ENCODE data around the gene PALLD.

Gene PALLD

GRCh38 chr4:168641811-168642140, 144.9 kb downstream of the PALLD start:
- H3K9me3 ChIP-seq (ENCODE audit: insufficient read depth, low read length, severe bottlenecking), result no peaks in the 10 kb centered on the region
- TF ChIP-seq EZH2 (IDR thresholded peaks at IDR 0.05; ENCODE audit: borderline replicate concordance, low read depth, low read length, severe bottlenecking) (no peak), CTCF (IDR thresholded peaks at IDR 0.05; ENCODE audit: borderline replicate concordance, extremely low read depth, low read length, poor library complexity, severe bottlenecking) (no peak)
- no peak overlapping the region for H3K4me2 ChIP-seq (ENCODE audit: insufficient read depth, low read length)
- no peaks in the 10 kb centered on the region for H4K20me1 ChIP-seq (ENCODE audit: insufficient read depth, low read length)
- no peaks in the 10 kb centered on the region for H3K36me3 ChIP-seq (ENCODE audit: insufficient read depth, low read length)
- H3K4me3 ChIP-seq (ENCODE audit: low read depth in 1 of 2, low read length in 2 of 2), result no peak overlapping the region
- no peak for ATAC-seq (ENCODE audit: insufficient read depth, low read depth)
- H2AFZ ChIP-seq (ENCODE audit: low read depth, low read length), result no peak overlapping the region
- peaks cover 6% of the 10 kb centered on the region for H3K27me3 ChIP-seq (ENCODE audit: insufficient read depth, low read length, poor library complexity)
- no peaks in the 10 kb centered on the region for H3K4me1 ChIP-seq (ENCODE audit: insufficient read depth, low read length)
- H3K79me2 ChIP-seq (ENCODE audit: insufficient read depth, low read length), result no peaks in the 10 kb centered on the region
- H3K27ac ChIP-seq (ENCODE audit: low read length), result no peak overlapping the region
- DNase-seq, result no peak
- no peak overlapping the region for H3K9ac ChIP-seq (ENCODE audit: low read depth, low read length)

GRCh38 chr4:168642591-168642990, 145.7 kb downstream of the PALLD start:
- Histone ChIP-seq H3K27ac (ENCODE audit: low read length) (no peak overlapping the region), H3K4me1 (ENCODE audit: insufficient read depth, low read length) (no peaks in the 10 kb centered on the region), H3K4me2 (ENCODE audit: insufficient read depth, low read length) (no peak overlapping the region), H3K36me3 (ENCODE audit: insufficient read depth, low read length) (no peaks in the 10 kb centered on the region), H3K4me3 (ENCODE audit: low read depth in 1 of 2, low read length in 2 of 2) (no peak overlapping the region), H2AFZ (ENCODE audit: low read depth, low read length) (no peak overlapping the region), H3K9me3 (ENCODE audit: insufficient read depth, low read length, severe bottlenecking) (no peaks in the 10 kb centered on the region), H4K20me1 (ENCODE audit: insufficient read depth, low read length) (no peaks in the 10 kb centered on the region), H3K9ac (ENCODE audit: low read depth, low read length) (no peak overlapping the region), H3K27me3 (ENCODE audit: insufficient read depth, low read length, poor library complexity) (peaks cover 6% of the 10 kb centered on the region), H3K79me2 (ENCODE audit: insufficient read depth, low read length) (no peaks in the 10 kb centered on the region)
- TF ChIP-seq CTCF (IDR thresholded peaks at IDR 0.05; ENCODE audit: borderline replicate concordance, extremely low read depth, low read length, poor library complexity, severe bottlenecking) (no peak), EZH2 (IDR thresholded peaks at IDR 0.05; ENCODE audit: borderline replicate concordance, low read depth, low read length, severe bottlenecking) (no peak)
- DNase-seq, result no peak
- ATAC-seq (ENCODE audit: insufficient read depth, low read depth), result no peak

GRCh38 chr4:168643111-168643795, 146.4 kb downstream of the PALLD start:
- no peak overlapping the region for H3K27ac ChIP-seq (ENCODE audit: low read length)
- no peak overlapping the region for H3K9ac ChIP-seq (ENCODE audit: low read depth, low read length)
- DNase-seq, result no peak
- no peak overlapping the region for H2AFZ ChIP-seq (ENCODE audit: low read depth, low read length)
- H3K4me2 ChIP-seq (ENCODE audit: insufficient read depth, low read length), result no peak overlapping the region
- H3K4me3 ChIP-seq (ENCODE audit: low read depth in 1 of 2, low read length in 2 of 2), result no peak overlapping the region
- H3K4me1 ChIP-seq (ENCODE audit: insufficient read depth, low read length), result no peaks in the 10 kb centered on the region
- no peaks in the 10 kb centered on the region for H3K79me2 ChIP-seq (ENCODE audit: insufficient read depth, low read length)
- H3K9me3 ChIP-seq (ENCODE audit: insufficient read depth, low read length, severe bottlenecking), result no peaks in the 10 kb centered on the region
- no peaks in the 10 kb centered on the region for H4K20me1 ChIP-seq (ENCODE audit: insufficient read depth, low read length)
- TF ChIP-seq EZH2 (IDR thresholded peaks at IDR 0.05; ENCODE audit: borderline replicate concordance, low read depth, low read length, severe bottlenecking), result no peak
- ATAC-seq (ENCODE audit: insufficient read depth, low read depth), result no peak
- H3K36me3 ChIP-seq (ENCODE audit: insufficient read depth, low read length), result no peaks in the 10 kb centered on the region
- peaks cover 6% of the 10 kb centered on the region for H3K27me3 ChIP-seq (ENCODE audit: insufficient read depth, low read length, poor library complexity)

- Histone ChIP-seq H3K4me3 (ENCODE audit: low read depth in 1 of 2, low read length in 2 of 2) (no peak overlapping the region), H3K27me3 (ENCODE audit: insufficient read depth, low read length, poor library complexity) (peaks cover 6% of the 10 kb centered on the region), H2AFZ (ENCODE audit: low read depth, low read length) (no peak overlapping the region), H3K27ac (ENCODE audit: low read length) (no peak overlapping the region), H3K9me3 (ENCODE audit: insufficient read depth, low read length, severe bottlenecking) (no peaks in the 10 kb centered on the region), H4K20me1 (ENCODE audit: insufficient read depth, low read length) (no peaks in the 10 kb centered on the region), H3K4me1 (ENCODE audit: insufficient read depth, low read length) (no peaks in the 10 kb centered on the region), H3K9ac (ENCODE audit: low read depth, low read length) (no peak overlapping the region), H3K36me3 (ENCODE audit: insufficient read depth, low read length) (no peaks in the 10 kb centered on the region), H3K4me2 (ENCODE audit: insufficient read depth, low read length) (no peak overlapping the region), H3K79me2 (ENCODE audit: insufficient read depth, low read length) (no peaks in the 10 kb centered on the region)
- TF ChIP-seq CTCF (IDR thresholded peaks at IDR 0.05; ENCODE audit: borderline replicate concordance, extremely low read depth, low read length, poor library complexity, severe bottlenecking), result no peak
- TF ChIP-seq EZH2 (IDR thresholded peaks at IDR 0.05; ENCODE audit: borderline replicate concordance, low read depth, low read length, severe bottlenecking), result no peak
- ATAC-seq (ENCODE audit: insufficient read depth, low read depth) (no peak), DNase-seq (no peak)
These were observed 146.9 kb downstream of the PALLD start for GRCh38 chr4:168643796-168644159.
